HG02588 (cell line): ENCODE measurements around the gene ABCC11.

Experiments
- ATAC-seq: cut with Tn5 transposase; IDR thresholded peaks from one replicate; pipeline ENCODE4 v1.9.1; 2021; ENCODE audit warnings: mild to moderate bottlenecking, moderate library complexity; ENCODE audit not compliant: unreplicated experiment

Gene ABCC11

GRCh38 chr16:48247311-48247710 is at the start of gene ABCC11:
Gene ABCC11 (minus strand): TSS chr16:48247539. CDS start chr16:48231921, 15,618 bp downstream.
- no peak for ATAC-seq

- no peak for ATAC-seq
These were observed 48.3 kb upstream of the ABCC11 start for GRCh38 chr16:48295488-48296281.

GRCh38 chr16:48294724-48295123 is 47.4 kb upstream of the ABCC11 start:
- ATAC-seq = no peak

GRCh38 chr16:48292452-48292851 is 45.1 kb upstream of the ABCC11 start:
- no peak for ATAC-seq

GRCh38 chr16:48291754-48292153 is 44.4 kb upstream of the ABCC11 start:
- no peak for ATAC-seq

GRCh38 chr16:48291303-48291702 is 44.0 kb upstream of the ABCC11 start:
- ATAC-seq = no peak

- no peak for ATAC-seq
These were observed 39.9 kb upstream of the ABCC11 start for GRCh38 chr16:48287239-48287638.

GRCh38 chr16:48284772-48285409 is 37.6 kb upstream of the ABCC11 start:
- ATAC-seq = no peak

GRCh38 chr16:48282636-48283263 is 35.4 kb upstream of the ABCC11 start:
- no peak for ATAC-seq

- no peak for ATAC-seq
These were observed 33.2 kb upstream of the ABCC11 start for GRCh38 chr16:48280546-48280945.

- ATAC-seq = no peak
These were observed 31.9 kb upstream of the ABCC11 start for GRCh38 chr16:48279199-48279598.

- ATAC-seq = no peak
These were observed 29.8 kb upstream of the ABCC11 start for GRCh38 chr16:48277158-48277557.

- ATAC-seq = no peak
These were observed 28.8 kb upstream of the ABCC11 start for GRCh38 chr16:48276102-48276501.

- ATAC-seq = no peak
These were observed 27.1 kb upstream of the ABCC11 start for GRCh38 chr16:48274476-48274875.

- no peak for ATAC-seq
These were observed 25.6 kb upstream of the ABCC11 start for GRCh38 chr16:48272837-48273421.

- ATAC-seq = no peak
These were observed 24.4 kb upstream of the ABCC11 start for GRCh38 chr16:48271728-48272127.

- no peak for ATAC-seq
These were observed 21.7 kb upstream of the ABCC11 start for GRCh38 chr16:48269011-48269410.

- ATAC-seq = no peak
These were observed 15.3 kb upstream of the ABCC11 start for GRCh38 chr16:48262631-48263030.

- ATAC-seq = no peak
These were observed 14.2 kb upstream of the ABCC11 start for GRCh38 chr16:48261569-48261968.

GRCh38 chr16:48256579-48257177 is 9.3 kb upstream of the ABCC11 start:
- ATAC-seq = no peak

GRCh38 chr16:48252013-48252412 is 4.7 kb upstream of the ABCC11 start:
- no peak for ATAC-seq
